ENCODE measurements around the gene WARS2. TPM values are rescaled to one million over a fixed set of nuclear protein-coding genes. Genes with fewer than 3 reads are reported as not detected.

Gene WARS2
- total RNA-seq, 4 donors from 2014 or later = 15.6 to 21.8 (median 20.1) TPM

DNA sequence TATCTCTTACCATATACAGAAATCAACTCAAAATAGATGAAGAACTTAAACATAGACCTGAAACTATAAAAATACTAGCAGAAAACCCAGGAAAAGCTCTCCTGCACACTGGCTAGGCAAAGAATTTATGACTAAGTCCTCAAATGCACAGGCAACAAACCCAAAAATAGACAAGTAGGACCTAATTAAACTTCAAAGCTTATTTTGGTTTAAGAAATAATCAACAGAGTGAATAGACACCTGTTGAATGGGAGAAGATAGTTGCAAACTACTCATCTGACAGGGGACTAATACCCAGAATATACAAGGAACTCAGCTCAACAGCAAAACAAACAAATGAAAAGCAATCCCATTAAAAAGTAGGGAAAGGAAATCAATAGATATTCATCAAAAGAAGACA lies 40.7 kb downstream of the WARS2 start:
- TF ChIP-seq, protein P1, sequence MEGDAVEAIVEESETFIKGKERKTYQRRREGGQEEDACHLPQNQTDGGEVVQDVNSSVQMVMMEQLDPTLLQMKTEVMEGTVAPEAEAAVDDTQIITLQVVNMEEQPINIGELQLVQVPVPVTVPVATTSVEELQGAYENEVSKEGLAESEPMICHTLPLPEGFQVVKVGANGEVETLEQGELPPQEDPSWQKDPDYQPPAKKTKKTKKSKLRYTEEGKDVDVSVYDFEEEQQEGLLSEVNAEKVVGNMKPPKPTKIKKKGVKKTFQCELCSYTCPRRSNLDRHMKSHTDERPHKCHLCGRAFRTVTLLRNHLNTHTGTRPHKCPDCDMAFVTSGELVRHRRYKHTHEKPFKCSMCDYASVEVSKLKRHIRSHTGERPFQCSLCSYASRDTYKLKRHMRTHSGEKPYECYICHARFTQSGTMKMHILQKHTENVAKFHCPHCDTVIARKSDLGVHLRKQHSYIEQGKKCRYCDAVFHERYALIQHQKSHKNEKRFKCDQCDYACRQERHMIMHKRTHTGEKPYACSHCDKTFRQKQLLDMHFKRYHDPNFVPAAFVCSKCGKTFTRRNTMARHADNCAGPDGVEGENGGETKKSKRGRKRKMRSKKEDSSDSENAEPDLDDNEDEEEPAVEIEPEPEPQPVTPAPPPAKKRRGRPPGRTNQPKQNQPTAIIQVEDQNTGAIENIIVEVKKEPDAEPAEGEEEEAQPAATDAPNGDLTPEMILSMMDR (IDR thresholded peaks at IDR 0.05; ENCODE audit: low read depth) = no peak

DNA sequence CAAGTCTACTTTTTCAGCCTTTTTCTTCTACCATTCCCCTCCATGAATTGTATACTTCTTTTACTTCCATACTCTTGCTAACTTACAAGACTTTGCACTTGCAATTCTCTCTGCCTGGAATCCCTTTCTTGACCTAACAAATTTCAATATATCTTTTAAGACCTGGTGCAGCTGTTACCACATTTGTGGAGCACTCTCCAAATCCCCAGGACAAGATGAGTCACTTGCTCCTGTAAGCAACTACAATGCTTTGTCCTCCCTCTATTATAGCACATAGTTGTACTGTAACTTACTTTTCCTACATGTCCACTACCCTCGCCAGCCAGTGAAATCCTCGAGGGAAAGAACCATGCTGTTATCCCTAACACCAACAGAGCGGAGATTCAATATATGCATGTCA lies 43.1 kb downstream of the WARS2 start:
- TF ChIP-seq, protein P1 (IDR thresholded peaks at IDR 0.05; ENCODE audit: low read depth) = no peak

DNA sequence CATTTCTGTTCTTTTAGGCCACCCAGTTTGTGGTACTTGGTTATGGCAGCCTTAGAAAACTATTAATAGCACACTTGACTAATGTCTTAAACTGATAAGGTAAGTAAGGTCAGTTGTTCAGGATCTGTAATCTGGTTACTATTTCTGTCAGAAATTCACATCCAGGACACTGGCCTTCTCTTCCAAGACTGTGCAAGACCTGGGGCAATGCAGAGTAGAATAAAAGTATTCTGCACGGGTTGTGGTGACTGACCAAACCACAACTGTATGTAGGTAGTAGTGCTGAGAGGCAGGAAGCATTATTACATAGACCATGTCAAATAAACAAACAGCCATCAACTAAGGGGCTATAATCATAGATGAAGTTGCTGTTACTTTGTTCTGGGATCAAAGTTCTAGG lies 46.7 kb downstream of the WARS2 start:
- TF ChIP-seq, protein P1 (IDR thresholded peaks at IDR 0.05; ENCODE audit: low read depth) = no peak

DNA sequence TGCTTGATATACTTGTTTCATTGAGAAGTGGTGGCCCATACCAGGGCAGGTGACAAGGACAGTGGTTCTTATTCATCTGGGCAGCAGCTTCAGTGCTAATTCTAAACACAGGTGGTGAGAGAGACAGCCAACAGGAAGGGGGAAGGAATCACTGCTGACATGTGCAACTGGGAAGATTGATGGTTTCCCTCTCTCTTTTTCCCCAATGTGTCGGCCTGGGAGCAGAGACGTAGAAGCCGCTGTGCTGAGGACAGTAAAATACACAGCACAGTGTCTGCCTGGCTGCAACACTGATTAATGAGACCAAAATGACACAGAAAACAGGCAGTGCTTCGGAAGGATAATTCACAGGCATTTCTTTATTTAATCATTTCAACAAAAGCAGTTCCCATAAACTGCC lies 48.8 kb downstream of the WARS2 start:
- TF ChIP-seq, protein P1 (IDR thresholded peaks at IDR 0.05; ENCODE audit: low read depth) = no peak

DNA sequence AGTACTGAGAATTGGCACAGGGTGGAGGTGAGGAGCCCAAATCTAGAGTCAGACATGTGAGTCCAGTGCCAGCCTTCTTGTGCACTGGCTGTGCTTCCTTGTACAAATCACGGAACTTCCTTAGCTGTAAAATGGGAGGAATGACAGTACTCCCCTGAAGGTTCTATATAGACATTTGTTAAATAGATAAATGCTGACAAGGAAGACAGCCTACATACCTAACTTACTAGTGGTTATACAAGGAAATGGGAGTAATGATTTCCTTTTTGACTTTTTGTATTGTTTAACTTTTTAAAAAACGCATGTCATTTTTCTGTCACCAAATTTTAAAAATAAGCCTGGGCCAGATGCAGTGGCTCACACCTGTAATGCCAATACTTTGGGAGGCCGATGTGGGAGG lies 50.2 kb downstream of the WARS2 start:
- TF ChIP-seq, protein P1 (IDR thresholded peaks at IDR 0.05; ENCODE audit: low read depth) = no peak

DNA sequence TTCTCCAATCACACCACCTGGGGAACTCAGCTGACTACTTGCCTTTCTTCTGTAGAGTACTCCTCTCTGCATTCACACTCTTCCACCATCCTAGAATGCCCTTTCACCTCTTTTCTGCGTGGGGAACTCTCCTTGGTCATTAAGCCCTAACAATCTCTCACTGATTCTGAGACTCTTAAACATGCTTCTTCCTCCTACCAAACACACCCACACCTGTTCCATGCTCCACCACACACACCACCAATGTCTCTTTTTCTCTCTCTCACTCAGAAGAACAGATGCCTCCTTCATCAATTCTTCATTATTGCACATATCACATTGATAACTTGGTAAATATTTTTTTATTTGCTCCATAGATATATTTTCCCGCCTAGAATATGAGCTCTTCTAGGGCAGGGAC lies 53.6 kb downstream of the WARS2 start:
- TF ChIP-seq, protein P1 (IDR thresholded peaks at IDR 0.05; ENCODE audit: low read depth) = no peak

DNA sequence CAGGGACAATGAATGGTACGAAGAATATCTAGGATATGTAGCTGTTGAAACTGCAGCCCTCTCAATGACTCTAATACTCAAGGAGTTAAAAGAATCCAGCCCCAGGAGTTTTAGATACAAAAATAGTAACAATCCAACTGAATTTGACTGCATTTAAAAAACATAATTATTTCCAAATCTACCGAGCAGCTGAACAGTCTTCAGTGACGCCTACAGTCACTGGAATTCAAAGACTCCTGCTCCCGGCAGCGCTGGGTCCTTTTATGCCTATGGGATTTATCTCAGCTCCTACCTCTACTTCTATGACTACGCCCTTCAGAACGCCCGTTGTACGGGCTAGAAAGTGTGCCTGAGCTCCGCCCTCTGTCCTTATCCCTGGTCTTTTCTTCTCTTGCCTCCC lies 55.7 kb downstream of the WARS2 start:
- TF ChIP-seq, protein P1 (IDR thresholded peaks at IDR 0.05; ENCODE audit: low read depth) = no peak
